Osteoblast (primary cell): ENCODE results near the gene CACNA1I. TPM values are rescaled to one million over a fixed set of nuclear protein-coding genes. Genes with fewer than 3 reads are reported as not detected.

Experiments
- DNase-seq: peaks from one replicate; pipeline ENCODE4 v3.0.0; 2011; ENCODE audit warnings: low spot score, mixed read lengths; ENCODE audit not compliant: insufficient read length; ENCODE audit errors: missing footprints
- H2AFZ ChIP-seq: 2 replicates; pipeline ENCODE4 v1.6.0; 2011; ENCODE audit warnings: mild to moderate bottlenecking, low read length
- H3K27ac ChIP-seq: 2 replicates; pipeline ENCODE4 v1.5.1; 2011; ENCODE audit warnings: mild to moderate bottlenecking, low read depth, low read length, moderate library complexity
- H3K27me3 ChIP-seq: 2 replicates; pipeline ENCODE4 v1.6.0; 2012; ENCODE audit warnings: mild to moderate bottlenecking, control low read depth, inconsistent platforms, low read length, moderate library complexity; ENCODE audit not compliant: insufficient read depth
- H3K36me3 ChIP-seq: 2 replicates; pipeline ENCODE4 v1.5.1; 2011; ENCODE audit warnings: mild to moderate bottlenecking, low read length, control low read depth, moderate library complexity; ENCODE audit not compliant: insufficient read depth
- H3K4me1 ChIP-seq: 2 replicates; pipeline ENCODE4 v1.5.1; 2011; ENCODE audit warnings: mild to moderate bottlenecking, low read length, control low read depth, moderate library complexity; ENCODE audit not compliant: insufficient read depth
- H3K4me2 ChIP-seq: 2 replicates; pipeline ENCODE4 v1.6.0; 2011; ENCODE audit warnings: mild to moderate bottlenecking, low read length; ENCODE audit not compliant: insufficient read depth
- H3K4me3 ChIP-seq: fragments of 200-600 bp; sonication (generic); 3 replicates; pipeline ENCODE4 v1.5.1; 2012; ENCODE audit warnings: mild to moderate bottlenecking, low read length, inconsistent platforms; ENCODE audit not compliant: insufficient read depth
- H3K79me2 ChIP-seq: 2 replicates; pipeline ENCODE4 v1.6.0; 2012; ENCODE audit warnings: mild to moderate bottlenecking, low read length, control low read depth, inconsistent platforms; ENCODE audit not compliant: insufficient read depth
- H3K9me3 ChIP-seq: 2 replicates; pipeline ENCODE4 v1.5.1; 2011; ENCODE audit warnings: low read depth, low read length, control low read depth
- H4K20me1 ChIP-seq: 2 replicates; pipeline ENCODE4 v1.6.0; 2012; ENCODE audit warnings: mild to moderate bottlenecking, low read length, control low read depth; ENCODE audit not compliant: insufficient read depth
- CTCF ChIP-seq: IDR thresholded peaks from 2 replicates; pipeline ENCODE4 v1.5.1; 2011; ENCODE audit warnings: mild to moderate bottlenecking, low read depth, low read length, moderate library complexity; ENCODE audit errors: extremely low read depth
- total RNA-seq: library from RNA; depleted of rRNA; stranded (reverse); fragments of >200 nt; gene quantifications from 2 replicates; pipeline ENCODE4 v1.2.3, GENCODE V29; 2012

Gene CACNA1I
- total RNA-seq, 1 donor, result under 0.01 TPM

DNA sequence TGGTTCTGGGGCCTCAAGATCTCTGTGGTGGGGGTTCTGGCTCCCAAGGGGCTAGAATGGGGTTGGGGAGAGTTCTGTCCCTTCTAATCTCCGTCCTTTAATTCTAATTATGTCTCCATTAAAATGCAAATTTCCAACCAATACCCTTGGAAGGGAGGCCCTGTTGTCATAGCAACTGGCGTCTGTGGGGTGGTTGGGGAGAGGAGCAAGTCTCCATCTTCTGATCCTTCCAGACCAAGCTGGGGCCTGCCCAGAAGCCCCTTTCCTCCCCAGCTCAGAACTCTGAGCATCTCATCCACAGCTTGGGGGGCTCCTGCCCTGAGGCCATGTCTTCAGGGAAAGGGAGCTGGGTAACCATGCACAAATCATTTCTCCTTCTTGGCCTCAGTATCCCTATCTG is 32.6 kb upstream of the CACNA1I start:
- no peak for DNase-seq
- no peaks in the 10 kb centered on the region for H4K20me1 ChIP-seq
- H3K4me2 ChIP-seq, result no peak overlapping the region
- H3K4me3 ChIP-seq, result no peak overlapping the region
- H3K27me3 ChIP-seq, result no peaks in the 10 kb centered on the region
- H2AFZ ChIP-seq, result no peak overlapping the region
- TF ChIP-seq CTCF, result no peak
- H3K4me1 ChIP-seq, result peaks cover 4% of the 10 kb centered on the region
- H3K27ac ChIP-seq, result no peak overlapping the region
- no peaks in the 10 kb centered on the region for H3K79me2 ChIP-seq
- H3K9me3 ChIP-seq, result no peaks in the 10 kb centered on the region
- no peaks in the 10 kb centered on the region for H3K36me3 ChIP-seq

DNA sequence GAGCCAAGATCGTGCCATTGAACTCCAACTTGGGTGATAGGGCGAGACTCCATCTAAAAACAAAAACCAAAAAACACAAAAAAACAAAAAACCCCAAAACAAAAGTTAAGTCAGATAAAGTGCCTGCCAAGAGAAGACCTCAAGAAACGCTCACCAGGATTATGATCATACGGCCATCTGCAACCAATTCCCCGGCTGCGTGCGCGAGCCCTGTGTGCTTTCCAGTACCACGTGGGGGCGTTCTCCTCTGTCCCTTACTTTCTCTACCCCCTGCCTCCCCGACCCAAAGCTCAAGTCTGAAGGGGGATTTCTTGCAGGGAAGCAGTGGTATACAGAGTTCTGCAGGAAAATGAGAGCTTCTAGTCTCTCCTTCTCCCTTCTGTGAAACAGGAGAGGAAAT is 27.5 kb upstream of the CACNA1I start:
- H3K4me1 ChIP-seq, result no peaks in the 10 kb centered on the region
- TF ChIP-seq CTCF, result peak; percentile 41
- DNase-seq, result no peak
- H3K79me2 ChIP-seq, result no peaks in the 10 kb centered on the region
- H4K20me1 ChIP-seq, result peaks cover 9% of the 10 kb centered on the region
- H3K27ac ChIP-seq, result no peak overlapping the region
- no peaks in the 10 kb centered on the region for H3K36me3 ChIP-seq
- H3K4me2 ChIP-seq, result no peak overlapping the region
- H3K27me3 ChIP-seq, result peaks cover 4% of the 10 kb centered on the region
- H3K9me3 ChIP-seq, result no peaks in the 10 kb centered on the region
- no peak overlapping the region for H2AFZ ChIP-seq
- H3K4me3 ChIP-seq, result no peak overlapping the region

- H2AFZ ChIP-seq, result no peak overlapping the region
- no peak for TF ChIP-seq CTCF
- DNase-seq, result no peak
- H3K36me3 ChIP-seq, result no peaks in the 10 kb centered on the region
- H3K4me3 ChIP-seq, result no peak overlapping the region
- no peaks in the 10 kb centered on the region for H3K9me3 ChIP-seq
- no peaks in the 10 kb centered on the region for H3K4me1 ChIP-seq
- peaks cover 9% of the 10 kb centered on the region for H4K20me1 ChIP-seq
- no peak overlapping the region for H3K27ac ChIP-seq
- peaks cover 10% of the 10 kb centered on the region for H3K27me3 ChIP-seq
- H3K79me2 ChIP-seq, result no peaks in the 10 kb centered on the region
- no peak overlapping the region for H3K4me2 ChIP-seq
Measured at GRCh38 chr22:39545386-39546365, 24.9 kb upstream of the CACNA1I start.

DNA sequence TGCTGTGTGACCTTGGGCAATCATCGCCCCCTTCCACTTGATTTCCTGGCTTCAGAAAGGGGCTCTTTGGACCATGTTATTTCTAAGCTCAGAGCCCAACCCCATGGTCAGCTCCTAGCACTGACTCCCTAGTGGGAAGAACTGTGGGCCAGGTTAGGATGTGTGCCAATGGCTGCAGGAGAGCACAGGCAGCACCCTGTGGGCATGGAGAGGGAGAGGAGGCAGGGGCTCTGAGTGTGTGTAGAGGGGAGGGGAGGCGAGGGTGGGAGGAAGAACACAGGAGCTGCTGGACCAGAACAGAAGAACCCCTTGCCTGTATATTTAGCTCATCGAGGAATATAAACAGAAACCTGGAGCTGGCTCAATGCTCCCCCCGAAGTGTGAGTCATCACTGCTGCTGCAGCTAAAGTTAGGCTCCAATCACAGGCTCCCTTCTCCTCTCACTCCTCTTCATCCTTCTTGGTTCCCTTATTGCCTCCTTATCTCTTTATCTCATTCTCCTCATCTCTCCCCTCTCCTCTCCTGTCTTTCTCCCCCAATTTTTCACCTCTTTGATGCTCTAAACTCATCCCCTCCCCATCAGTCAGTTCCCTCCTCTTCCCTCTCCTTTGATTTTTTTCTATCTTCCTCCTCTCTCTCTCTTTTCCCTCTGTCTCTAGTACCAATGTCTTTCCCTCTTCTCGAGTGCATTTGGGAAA is 23.5 kb upstream of the CACNA1I start:
- H3K4me1 ChIP-seq, result no peaks in the 10 kb centered on the region
- H3K79me2 ChIP-seq, result no peaks in the 10 kb centered on the region
- no peaks in the 10 kb centered on the region for H3K36me3 ChIP-seq
- H3K9me3 ChIP-seq, result no peaks in the 10 kb centered on the region
- no peak for TF ChIP-seq CTCF
- no peak overlapping the region for H3K27ac ChIP-seq
- peaks cover 9% of the 10 kb centered on the region for H4K20me1 ChIP-seq
- H2AFZ ChIP-seq, result no peak overlapping the region
- no peak overlapping the region for H3K4me3 ChIP-seq
- peaks cover 10% of the 10 kb centered on the region for H3K27me3 ChIP-seq
- H3K4me2 ChIP-seq, result no peak overlapping the region
- peak; percentile 94 for DNase-seq
